ENCODE data around the gene TTC24.

DNA sequence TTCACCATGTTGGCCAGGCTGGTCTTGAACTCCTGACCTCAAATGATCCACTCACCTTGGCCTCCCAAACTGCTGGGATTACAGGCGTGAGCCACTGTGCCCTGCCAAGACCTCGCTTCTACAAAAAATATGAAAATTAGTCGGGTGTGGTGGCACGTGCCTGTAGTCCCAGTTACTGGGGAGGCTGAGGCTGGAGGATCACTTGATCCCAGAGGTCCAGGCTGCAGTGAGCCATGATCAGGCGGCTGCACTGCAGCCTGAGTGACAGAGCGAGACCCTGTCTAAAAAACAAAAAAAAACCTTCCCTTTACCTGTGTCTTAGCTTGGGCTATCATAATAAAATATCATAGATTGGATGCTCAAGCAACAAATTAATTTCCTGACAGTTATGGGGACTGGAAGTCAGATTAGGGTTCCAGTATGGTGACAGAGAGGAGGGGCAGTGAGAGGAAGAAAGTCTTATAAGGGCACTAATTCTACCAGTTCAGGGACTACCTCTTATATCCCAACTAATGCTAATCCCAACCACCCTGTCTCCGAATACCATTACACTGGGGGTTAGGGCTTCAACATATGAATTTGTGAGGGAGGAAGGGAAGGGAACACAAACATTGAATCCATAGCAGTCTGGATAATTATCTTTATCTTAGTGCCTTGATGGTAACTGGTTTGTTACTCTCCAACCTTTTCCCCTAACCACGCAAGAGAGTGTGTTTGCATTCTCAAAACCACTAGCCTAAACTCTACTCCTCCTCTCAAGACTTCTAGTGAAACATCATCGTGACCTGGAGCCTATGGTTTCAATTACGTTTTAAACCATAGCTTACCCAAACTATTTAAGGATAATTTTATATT is 11.0 kb downstream of the TTC24 start:
- TF ChIP-seq, protein P1, sequence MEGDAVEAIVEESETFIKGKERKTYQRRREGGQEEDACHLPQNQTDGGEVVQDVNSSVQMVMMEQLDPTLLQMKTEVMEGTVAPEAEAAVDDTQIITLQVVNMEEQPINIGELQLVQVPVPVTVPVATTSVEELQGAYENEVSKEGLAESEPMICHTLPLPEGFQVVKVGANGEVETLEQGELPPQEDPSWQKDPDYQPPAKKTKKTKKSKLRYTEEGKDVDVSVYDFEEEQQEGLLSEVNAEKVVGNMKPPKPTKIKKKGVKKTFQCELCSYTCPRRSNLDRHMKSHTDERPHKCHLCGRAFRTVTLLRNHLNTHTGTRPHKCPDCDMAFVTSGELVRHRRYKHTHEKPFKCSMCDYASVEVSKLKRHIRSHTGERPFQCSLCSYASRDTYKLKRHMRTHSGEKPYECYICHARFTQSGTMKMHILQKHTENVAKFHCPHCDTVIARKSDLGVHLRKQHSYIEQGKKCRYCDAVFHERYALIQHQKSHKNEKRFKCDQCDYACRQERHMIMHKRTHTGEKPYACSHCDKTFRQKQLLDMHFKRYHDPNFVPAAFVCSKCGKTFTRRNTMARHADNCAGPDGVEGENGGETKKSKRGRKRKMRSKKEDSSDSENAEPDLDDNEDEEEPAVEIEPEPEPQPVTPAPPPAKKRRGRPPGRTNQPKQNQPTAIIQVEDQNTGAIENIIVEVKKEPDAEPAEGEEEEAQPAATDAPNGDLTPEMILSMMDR (IDR thresholded peaks at IDR 0.05), result no peak
- TF ChIP-seq ZFX (IDR thresholded peaks at IDR 0.05; ENCODE audit: borderline replicate concordance), result no peak
